HEK293 (cell line): Measurements from ENCODE around the gene MEGF6.

Experiments used
- CTCF ChIA-PET: fragments of 350-600 bp; formaldehyde crosslinking; extraction: SDS; loops from one replicate; lab custom pipeline; 2021; ENCODE audit warnings: antibody characterized with exemption; lab: Yijun Ruan, JAX
- POLR2A ChIA-PET: fragments of 300-600 bp; formaldehyde crosslinking; extraction: SDS; loops from one replicate; lab custom pipeline; 2020; ENCODE audit warnings: antibody characterized with exemption, inconsistent platforms; lab: Yijun Ruan, JAX
- H3K27ac ChIP-seq: fragments of 200-500 bp; sonication (Bioruptor generic); 2 replicates; pipeline ENCODE4 v1.5.1; 2014; ENCODE audit warnings: low read depth, low read length, control low read depth, inconsistent platforms; ENCODE audit errors: extremely low read depth
- H3K36me3 ChIP-seq, 2 experiments: fragments of 200-500 bp in 1 of 2; sonication (Bioruptor generic) in 1 of 2; 1 replicate in 1 of 2; 2 replicates in 1 of 2; pipeline ENCODE4 v1.5.1; 2014 to 2017; ENCODE audit warnings: inconsistent platforms in 2 of 2, low read length in 2 of 2; ENCODE audit not compliant: control insufficient read depth in 2 of 2, insufficient read depth in 1 of 2
- H3K4me1 ChIP-seq: fragments of 200-500 bp; sonication (Bioruptor generic); 2 replicates; pipeline ENCODE4 v1.5.1; 2014; ENCODE audit warnings: mild to moderate bottlenecking, low read length, inconsistent platforms; ENCODE audit not compliant: control insufficient read depth, insufficient read depth
- H3K4me3 ChIP-seq: 2 replicates; pipeline ENCODE4 v1.5.1; 2011; ENCODE audit warnings: low read depth, mild to moderate bottlenecking, control low read depth, low read length, moderate library complexity
- H3K9me3 ChIP-seq: fragments of 200-500 bp; sonication (Bioruptor generic); 2 replicates; pipeline ENCODE4 v1.5.1; 2014; ENCODE audit warnings: low read depth, low read length, inconsistent platforms; ENCODE audit not compliant: control insufficient read depth, insufficient read depth
- FEZF1 ChIP-seq: fragments of 450-650 bp; formaldehyde crosslinking; IDR thresholded peaks from 2 replicates; pipeline ENCODE4 v1.5.1; 2016; ENCODE audit warnings: missing biosample characterization, missing genetic modification characterization
- GLIS2 ChIP-seq: fragments of 450-650 bp; formaldehyde crosslinking; IDR thresholded peaks from 2 replicates; pipeline ENCODE4 v1.5.1; 2016; ENCODE audit warnings: missing biosample characterization, missing genetic modification characterization
- KLF10 ChIP-seq: fragments of 450-650 bp; IDR thresholded peaks from 2 replicates; pipeline ENCODE4 v1.5.1; 2018; ENCODE audit warnings: missing biosample characterization, mild to moderate bottlenecking, missing genetic modification characterization
- KLF7 ChIP-seq: fragments of 450-650 bp; formaldehyde crosslinking; IDR thresholded peaks from 2 replicates; pipeline ENCODE4 v1.5.1; 2016; ENCODE audit warnings: missing biosample characterization, missing genetic modification characterization, borderline replicate concordance
- SP7 ChIP-seq: fragments of 450-650 bp; formaldehyde crosslinking; IDR thresholded peaks from 2 replicates; pipeline ENCODE4 v1.5.1; 2016; ENCODE audit warnings: missing biosample characterization, missing genetic modification characterization
- TCF7L2 ChIP-seq: IDR thresholded peaks from 2 replicates; pipeline ENCODE4 v1.6.1; 2011; ENCODE audit warnings: low read depth, mild to moderate bottlenecking, inconsistent platforms, low read length, moderate library complexity, borderline replicate concordance
- ZBTB11 ChIP-seq: fragments of 450-650 bp; formaldehyde crosslinking; conservative IDR thresholded peaks from 2 replicates; pipeline ENCODE4 v1.5.1; 2016; ENCODE audit warnings: low read depth, missing biosample characterization, missing genetic modification characterization
- ZBTB21 ChIP-seq: fragments of 450-650 bp; formaldehyde crosslinking; IDR thresholded peaks from 2 replicates; pipeline ENCODE4 v1.5.1; 2017; ENCODE audit warnings: missing biosample characterization, missing genetic modification characterization
- ZBTB8A ChIP-seq: fragments of 450-650 bp; formaldehyde crosslinking; IDR thresholded peaks from 2 replicates; pipeline ENCODE4 v1.5.1; 2016; ENCODE audit warnings: missing biosample characterization, missing genetic modification characterization
- ZFP69B ChIP-seq: fragments of 450-650 bp; formaldehyde crosslinking; IDR thresholded peaks from 2 replicates; pipeline ENCODE4 v1.5.1; 2016; ENCODE audit warnings: missing biosample characterization, missing genetic modification characterization
- ZIC2 ChIP-seq: fragments of 450-650 bp; formaldehyde crosslinking; IDR thresholded peaks from 2 replicates; pipeline ENCODE4 v1.5.1; 2016; ENCODE audit warnings: missing biosample characterization, missing genetic modification characterization
- ZNF169 ChIP-seq: fragments of 450-650 bp; formaldehyde crosslinking; IDR thresholded peaks from 2 replicates; pipeline ENCODE4 v1.5.1; 2016; ENCODE audit warnings: missing biosample characterization, missing genetic modification characterization
- ZNF354C ChIP-seq: fragments of 450-650 bp; formaldehyde crosslinking; IDR thresholded peaks from 2 replicates; pipeline ENCODE4 v1.5.1; 2016; ENCODE audit warnings: missing biosample characterization, missing genetic modification characterization, low read depth, borderline replicate concordance
- ZNF362 ChIP-seq: fragments of 450-650 bp; formaldehyde crosslinking; IDR thresholded peaks from 2 replicates; pipeline ENCODE4 v1.5.1; 2016; ENCODE audit warnings: missing biosample characterization, missing genetic modification characterization
- ZNF391 ChIP-seq: fragments of 450-650 bp; formaldehyde crosslinking; IDR thresholded peaks from 2 replicates; pipeline ENCODE4 v1.5.1; 2016; ENCODE audit warnings: low read depth, missing biosample characterization, missing genetic modification characterization, borderline replicate concordance
- ZNF394 ChIP-seq: fragments of 450-650 bp; formaldehyde crosslinking; IDR thresholded peaks from 2 replicates; pipeline ENCODE4 v1.5.1; 2016; ENCODE audit warnings: missing biosample characterization, missing genetic modification characterization, mild to moderate bottlenecking, moderate library complexity, borderline replicate concordance
- ZNF561 ChIP-seq: fragments of 450-650 bp; IDR thresholded peaks from 2 replicates; pipeline ENCODE4 v1.5.1; 2018; ENCODE audit warnings: missing biosample characterization, missing genetic modification characterization, borderline replicate concordance
- ZNF623 ChIP-seq: fragments of 450-650 bp; formaldehyde crosslinking; IDR thresholded peaks from 2 replicates; pipeline ENCODE4 v1.5.1; 2016; ENCODE audit warnings: missing biosample characterization, missing genetic modification characterization
- ZNF624 ChIP-seq: fragments of 450-650 bp; formaldehyde crosslinking; IDR thresholded peaks from 2 replicates; pipeline ENCODE4 v1.5.1; 2017; ENCODE audit warnings: missing biosample characterization, missing genetic modification characterization
- ZNF791 ChIP-seq: fragments of 450-650 bp; formaldehyde crosslinking; IDR thresholded peaks from 2 replicates; pipeline ENCODE4 v1.5.1; 2016; ENCODE audit warnings: missing biosample characterization, missing genetic modification characterization
- ZSCAN23 ChIP-seq: fragments of 450-650 bp; formaldehyde crosslinking; IDR thresholded peaks from 2 replicates; pipeline ENCODE4 v1.5.1; 2016; ENCODE audit warnings: missing biosample characterization, missing genetic modification characterization
- ZSCAN30 ChIP-seq: fragments of 450-650 bp; IDR thresholded peaks from 2 replicates; pipeline ENCODE4 v1.5.1; 2018; ENCODE audit warnings: missing biosample characterization, mild to moderate bottlenecking, missing genetic modification characterization, moderate library complexity

MEGF6 gene

GRCh38 chr1:3598051-3598491 lies 13.2 kb downstream of the MEGF6 start:
- H3K9me3 ChIP-seq = no peaks in the 10 kb centered on the region
- no peak overlapping the region for H3K27ac ChIP-seq
- no peaks in the 10 kb centered on the region for H3K4me1 ChIP-seq
- POLR2A ChIA-PET = interaction anchor here (0.7 kb wide), 1 partner anchor 9 kb away, joined by 3 read pairs; no protein-coding TSS in a partner anchor
- H3K36me3 ChIP-seq = no peaks in the 10 kb centered on the region
- no peak for TF ChIP-seq ZBTB21 (tag by site-specific recombination)
- no peak for TF ChIP-seq TCF7L2
- no peak for TF ChIP-seq ZNF394 (tag by site-specific recombination)
- no peak for TF ChIP-seq KLF10 (tag by site-specific recombination)
- no peak for TF ChIP-seq KLF7 (tag by site-specific recombination)
- TF ChIP-seq ZBTB8A (tag by site-specific recombination) = no peak
- no peak for TF ChIP-seq ZNF623 (tag by site-specific recombination)
- TF ChIP-seq ZNF362 (tag by site-specific recombination) = no peak
- CTCF ChIA-PET = interaction anchor here (1.2 to 1.6 kb wide), 4 partner anchors 9 to 145 kb away, joined by 3 to 6 read pairs (median 4); no protein-coding TSS in a partner anchor
- H3K4me3 ChIP-seq = no peak overlapping the region

- ChIA-PET CTCF (interaction anchor here (0.5 to 1.6 kb wide), 4 partner anchors 9 to 109 kb away, joined by 3 to 6 read pairs (median 6); no protein-coding TSS in a partner anchor), POLR2A (no interaction called here)
- H3K27ac ChIP-seq = no peak overlapping the region
- TF ChIP-seq ZBTB11 = no peak
- no peak for TF ChIP-seq ZNF561 (tag by site-specific recombination)
- TF ChIP-seq GLIS2 (tag by site-specific recombination) = peak; percentile 16; the same call in 1 of the 2 replicates
- TF ChIP-seq SP7 = no peak
- no peak for TF ChIP-seq ZNF354C (tag by site-specific recombination)
- TF ChIP-seq ZNF624 (tag by site-specific recombination) = no peak
- no peak for TF ChIP-seq ZNF169
- TF ChIP-seq ZIC2 = peak; percentile 80
- no peak for TF ChIP-seq ZSCAN23 (tag by site-specific recombination)
- TF ChIP-seq ZNF791 (tag by site-specific recombination) = no peak
- no peak for TF ChIP-seq ZFP69B (tag by site-specific recombination)
- TF ChIP-seq ZNF391 (tag by site-specific recombination) = no peak
- TF ChIP-seq ZSCAN30 (tag by site-specific recombination) = no peak
- TF ChIP-seq FEZF1 (tag by site-specific recombination) = no peak
- no peaks in the 10 kb centered on the region for H3K9me3 ChIP-seq
- no peaks in the 10 kb centered on the region for H3K4me1 ChIP-seq
- H3K4me3 ChIP-seq = no peak overlapping the region
- H3K36me3 ChIP-seq = no peaks in the 10 kb centered on the region
Measured at GRCh38 chr1:3597599-3597964, 13.7 kb downstream of the MEGF6 start.
